IPS-NIHi7 (cell line): ENCODE measurements around the gene EYS.
"Not testable (repeated sequence)": the region's sequence is repeated elsewhere in the genome, so short reads cannot be mapped to it uniquely, and the experiment has no call there.

Experiments
- DNase-seq: peaks from one replicate; pipeline ENCODE4 v3.0.0; 2012; ENCODE audit warnings: mixed read lengths; ENCODE audit errors: extremely low spot score

The EYS gene

DNA sequence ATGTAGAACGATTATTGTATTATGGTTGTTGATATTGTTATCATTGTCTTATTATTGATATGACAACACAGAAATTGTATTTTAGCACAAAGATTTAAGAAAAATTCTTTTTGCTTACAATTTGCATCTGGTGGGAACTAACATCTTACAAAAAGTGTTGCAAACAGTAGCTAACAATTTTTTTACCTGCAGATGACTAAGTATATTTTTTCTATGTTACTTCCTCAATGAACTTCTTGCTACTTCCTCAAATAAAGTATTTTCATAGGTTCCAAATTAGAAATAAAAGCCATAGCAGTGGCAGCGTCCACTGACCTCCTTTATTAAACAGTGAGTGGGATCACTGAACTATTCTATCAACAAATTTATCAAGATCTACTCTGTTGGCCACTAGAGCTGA is 1224.4 kb downstream of the EYS start:
- no peak for DNase-seq

DNA sequence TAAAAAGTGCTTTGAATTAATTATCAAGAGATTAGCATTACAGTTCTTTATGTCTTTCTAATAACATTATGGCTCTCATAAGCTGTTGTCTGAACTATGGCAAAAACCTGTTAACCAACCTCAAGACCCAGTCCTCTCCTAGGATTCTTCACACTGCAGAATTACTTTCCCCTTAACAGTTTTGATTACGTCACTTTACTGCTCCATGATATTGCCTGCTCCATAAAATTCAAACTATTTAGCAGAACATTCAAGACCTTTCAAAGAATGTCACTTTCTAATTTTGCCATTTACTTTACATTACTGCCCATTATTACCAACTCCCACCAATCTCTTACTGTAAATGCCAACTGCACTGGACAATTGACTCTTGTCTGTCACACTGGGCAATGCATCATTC is 1227.9 kb downstream of the EYS start:
- no peak for DNase-seq

DNA sequence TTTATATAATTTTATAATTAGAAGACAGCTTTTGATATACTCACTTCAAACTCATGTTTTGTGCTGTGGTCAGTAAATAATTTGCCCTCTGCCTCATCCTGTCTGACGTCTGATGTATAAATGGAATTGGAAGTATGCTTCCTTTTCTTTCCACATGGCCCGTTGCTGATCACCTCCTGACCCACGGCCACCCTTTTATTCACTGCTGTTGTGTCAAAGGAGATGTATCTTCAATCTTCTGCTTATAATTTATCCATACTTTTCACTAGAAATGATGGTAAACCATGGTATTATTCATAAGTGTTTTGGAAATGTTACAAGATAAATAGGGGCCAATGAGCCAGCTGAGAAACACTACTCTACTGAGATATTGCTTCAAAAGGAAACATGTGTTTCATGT is 1229.6 kb downstream of the EYS start:
- DNase-seq = no peak

DNA sequence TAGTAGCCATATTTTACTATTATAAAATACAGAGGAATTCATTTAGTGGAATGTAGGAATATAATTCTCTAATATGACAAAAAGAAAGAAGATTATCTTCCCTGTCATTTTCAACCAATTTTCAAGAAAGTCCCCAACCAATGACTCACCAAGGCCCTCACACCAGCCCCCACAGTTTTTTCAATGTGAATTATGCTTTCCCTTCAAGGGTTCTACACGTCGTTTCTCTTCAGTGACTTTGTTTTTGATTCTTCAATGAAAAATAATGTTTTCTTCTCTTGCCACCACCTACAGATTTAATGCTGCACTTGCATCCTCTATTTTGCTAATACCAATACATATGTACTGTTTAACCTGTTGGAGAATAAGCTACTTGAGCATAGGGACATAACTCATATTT is 1230.1 kb downstream of the EYS start:
- no peak for DNase-seq

DNA sequence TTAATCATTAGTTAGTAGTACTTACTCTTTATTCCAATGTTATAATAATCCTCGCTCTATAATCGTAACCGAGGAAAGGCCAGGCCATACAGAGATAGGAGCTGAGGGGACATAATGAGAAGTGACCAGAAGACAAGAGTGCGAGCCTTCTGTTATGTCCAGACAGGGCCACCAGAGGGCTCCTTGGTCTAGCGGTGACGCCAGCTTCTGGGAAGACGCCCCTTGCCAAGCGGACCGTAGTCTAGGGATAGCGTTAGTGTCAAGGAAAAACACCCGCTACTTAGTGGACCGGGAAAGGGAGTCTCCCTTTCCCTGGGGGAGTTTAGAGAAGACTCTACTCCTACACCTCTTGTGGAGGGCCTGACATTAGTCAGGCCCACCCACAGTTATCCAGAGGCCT is 1237.6 kb downstream of the EYS start:
- not testable (repeated sequence) for DNase-seq

DNA sequence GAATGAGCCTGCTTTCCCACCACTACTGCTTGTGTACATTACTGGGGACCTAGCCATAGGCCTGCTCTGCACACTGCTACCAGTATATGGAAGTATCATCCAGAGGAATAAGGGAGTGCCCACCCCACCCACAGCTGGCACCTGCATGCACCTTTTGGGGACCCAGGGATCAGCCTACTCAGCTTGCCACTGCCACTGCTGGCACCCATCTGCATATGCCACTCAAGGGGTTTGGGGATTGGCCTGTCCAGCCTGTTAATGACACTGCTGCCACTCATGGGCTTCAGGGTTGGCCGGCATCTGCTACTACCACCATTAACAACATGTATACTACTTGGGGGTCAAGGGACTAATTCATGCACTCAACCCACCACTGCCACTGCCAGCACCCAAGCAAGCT is 1239.4 kb downstream of the EYS start:
- DNase-seq = no peak

DNA sequence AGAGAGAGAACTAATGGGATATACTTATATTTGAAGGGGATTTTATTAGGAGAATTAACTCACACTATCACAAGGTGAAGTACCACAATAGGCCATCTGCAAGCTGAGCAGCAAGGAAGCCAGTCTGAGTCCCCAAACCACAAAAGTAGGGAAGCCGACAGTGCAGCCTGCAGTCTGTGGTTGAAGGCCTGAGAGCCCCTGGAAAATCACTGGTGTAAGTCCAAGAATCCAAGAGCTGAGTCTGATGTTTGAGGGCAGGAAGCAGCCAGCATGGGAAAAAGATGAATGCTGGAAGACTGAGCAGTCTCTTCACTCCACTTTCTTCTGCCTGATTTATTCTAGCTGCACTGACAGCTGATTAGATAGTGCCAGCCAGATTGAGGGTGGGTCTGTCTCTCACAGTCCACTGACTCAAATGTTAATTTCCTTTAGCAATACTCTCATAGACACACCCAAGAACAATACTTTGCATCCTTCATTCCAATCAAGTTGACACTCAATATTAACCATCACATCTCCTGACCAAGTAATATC is 1247.5 kb downstream of the EYS start:
- DNase-seq = no peak

DNA sequence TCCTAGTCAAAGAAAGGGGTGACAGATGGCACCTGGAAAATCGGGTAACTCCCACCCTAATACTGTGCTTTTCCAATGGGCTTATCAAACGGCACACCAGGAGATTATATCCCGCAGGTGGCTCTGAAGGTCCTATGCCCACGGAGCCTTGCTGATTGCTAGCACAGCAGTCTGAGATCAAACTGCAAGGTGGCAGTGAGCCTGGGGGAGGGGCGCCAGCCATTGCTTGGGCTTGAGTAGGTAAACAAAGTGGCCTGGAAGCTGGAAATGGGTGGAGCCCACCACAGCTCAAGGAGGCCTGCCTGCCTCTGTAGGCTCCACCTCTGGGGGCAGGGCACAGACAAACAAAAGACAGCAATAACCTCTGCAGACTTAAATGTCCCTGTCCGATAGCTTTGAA is 1258.9 kb downstream of the EYS start:
- not testable (repeated sequence) for DNase-seq

DNA sequence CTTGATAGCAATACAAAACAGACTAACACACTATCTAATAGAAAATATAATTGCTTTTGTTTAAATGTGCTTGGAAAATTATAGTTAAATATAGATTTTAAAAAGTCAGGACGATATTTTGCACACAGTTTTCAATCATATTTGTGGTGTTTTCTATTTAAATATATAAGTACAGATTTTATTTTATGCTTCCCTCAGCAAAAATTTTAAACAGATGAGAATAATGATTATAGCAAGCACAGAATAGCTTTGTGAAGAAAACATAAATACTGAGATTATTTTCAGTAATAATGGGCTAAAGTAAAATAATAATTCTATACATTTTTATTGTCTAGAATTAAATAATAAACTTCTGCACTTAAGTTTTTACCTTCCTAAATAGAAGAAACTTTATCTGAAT is 1262.0 kb downstream of the EYS start:
- DNase-seq = no peak

DNA sequence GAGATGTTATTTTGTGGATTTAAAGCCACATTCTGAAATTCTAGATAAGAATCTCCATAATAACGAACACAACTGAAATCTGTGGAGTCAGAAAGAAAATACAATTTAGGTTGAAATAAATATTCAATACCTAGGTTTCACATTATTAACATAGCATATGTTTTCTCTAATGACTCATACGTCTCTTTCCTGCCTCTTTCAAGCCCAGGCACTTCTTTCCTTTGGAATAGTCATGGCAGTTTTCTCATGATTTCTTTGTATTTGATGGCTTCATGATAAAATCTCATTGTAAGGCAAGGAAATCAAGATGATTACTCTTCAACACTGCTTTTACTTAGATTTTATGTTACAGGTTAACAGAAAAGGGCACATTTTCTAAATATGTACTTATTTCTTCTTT is 1267.8 kb downstream of the EYS start:
- DNase-seq = no peak

DNA sequence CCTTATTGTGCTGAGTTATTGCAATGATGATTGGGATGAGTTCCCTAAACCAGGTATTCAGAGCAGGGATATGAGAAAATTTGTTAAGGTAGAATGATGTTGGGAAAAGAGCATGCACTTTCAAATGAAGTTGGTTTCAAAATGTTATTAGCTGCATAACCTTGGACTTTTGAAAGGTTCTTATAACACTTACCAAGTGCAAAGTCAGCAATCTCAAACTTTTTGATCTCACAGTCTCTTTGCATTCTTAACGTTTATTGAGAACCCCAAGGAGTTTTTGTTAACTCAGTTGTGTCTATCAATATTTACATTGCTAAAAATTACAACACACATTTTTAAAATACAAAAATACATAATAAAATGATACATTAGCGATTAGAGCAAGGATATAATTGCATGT is 1269.0 kb downstream of the EYS start:
- DNase-seq = no peak

DNA sequence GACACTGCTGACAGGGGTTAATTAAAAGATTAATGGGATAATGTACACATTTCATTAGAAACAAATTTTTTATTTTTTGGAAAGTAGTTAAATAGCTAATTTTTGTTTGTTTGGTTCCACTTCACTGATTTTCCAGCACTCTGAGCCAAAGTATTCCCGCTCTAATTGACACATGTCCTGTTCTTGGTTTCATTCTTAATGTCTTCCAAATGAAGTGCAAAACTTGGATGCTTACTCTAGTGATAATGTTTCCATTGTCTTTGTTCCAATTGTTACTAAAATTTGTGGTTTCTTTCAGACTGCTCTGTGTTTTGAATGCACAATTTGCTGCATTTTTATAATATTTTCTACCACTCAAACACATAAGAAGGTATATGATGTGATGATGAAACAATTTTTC is 1277.1 kb downstream of the EYS start:
- DNase-seq = no peak

DNA sequence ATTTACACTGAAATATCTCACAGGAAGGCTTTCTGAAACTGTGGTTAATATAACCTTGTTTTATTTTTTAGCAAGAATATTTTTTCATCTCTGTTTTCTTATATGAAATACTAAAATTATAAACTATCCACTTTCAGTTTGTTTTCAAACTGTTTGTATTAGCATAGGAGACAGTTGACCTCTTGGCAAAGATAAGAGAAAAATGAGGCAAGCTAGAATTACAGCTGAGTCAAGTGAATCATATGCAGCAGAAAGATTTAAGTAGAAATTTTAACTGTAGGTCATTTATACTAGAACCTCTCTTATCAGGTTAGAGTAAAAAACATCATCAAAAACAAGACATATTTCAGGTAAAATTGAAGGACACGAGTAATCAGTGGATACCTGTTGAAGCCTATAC is 1278.8 kb downstream of the EYS start:
- no peak for DNase-seq

DNA sequence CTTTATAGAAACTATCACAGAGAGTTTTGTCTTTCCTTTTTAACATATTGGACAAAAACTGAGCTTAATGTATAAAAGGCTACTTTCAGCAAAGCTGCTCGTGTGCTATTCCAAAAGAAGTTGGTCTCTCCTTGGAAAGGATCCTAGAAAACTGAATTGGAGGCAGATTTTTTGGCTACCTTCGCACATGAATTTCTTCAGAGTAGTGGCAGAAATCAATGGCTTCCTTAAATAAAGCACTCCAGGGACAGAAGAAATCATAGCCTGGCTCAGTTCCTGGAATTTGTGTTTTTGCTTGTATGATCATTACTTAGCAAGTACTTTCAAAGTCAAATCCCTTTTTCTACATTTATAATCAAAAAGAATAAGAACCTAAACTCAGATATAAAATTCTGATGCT is 1291.1 kb downstream of the EYS start:
- no peak for DNase-seq

DNA sequence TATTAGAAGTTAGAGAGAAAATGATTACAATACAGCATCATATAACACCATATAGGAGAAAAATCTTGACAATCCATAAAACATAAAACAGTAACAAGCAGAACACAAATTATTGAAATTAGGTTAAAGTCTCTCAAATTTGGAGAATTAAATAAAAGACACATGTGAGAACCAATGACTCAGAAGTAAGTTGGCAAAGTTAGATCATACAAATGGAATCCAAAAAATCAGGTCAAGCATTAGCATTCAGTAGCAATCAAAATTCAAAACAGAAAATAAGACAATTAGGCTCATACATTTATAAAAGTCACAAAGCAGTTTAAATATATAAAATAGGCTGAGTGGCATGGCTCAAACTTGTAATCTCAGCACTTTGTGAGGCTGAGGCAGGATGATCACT is 1295.8 kb downstream of the EYS start:
- no peak for DNase-seq

DNA sequence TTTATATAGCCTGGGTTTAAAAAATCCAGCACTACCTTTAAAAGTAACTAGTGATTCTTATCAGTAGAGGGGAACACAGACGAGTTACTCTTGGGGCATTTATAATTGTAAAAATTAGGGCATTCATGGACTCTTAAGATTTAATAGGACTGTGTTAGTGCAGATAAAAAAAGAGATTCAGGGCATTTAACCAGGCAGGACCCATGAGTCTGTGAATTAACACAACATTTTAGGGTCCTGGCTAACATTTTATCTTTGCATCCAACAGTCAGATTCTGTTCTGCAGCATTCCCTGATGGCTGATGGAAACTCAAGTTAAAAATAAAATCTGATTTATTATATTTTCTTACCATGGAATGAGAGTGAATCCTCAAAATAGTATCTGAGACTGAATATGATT is 1297.1 kb downstream of the EYS start:
- no peak for DNase-seq

DNA sequence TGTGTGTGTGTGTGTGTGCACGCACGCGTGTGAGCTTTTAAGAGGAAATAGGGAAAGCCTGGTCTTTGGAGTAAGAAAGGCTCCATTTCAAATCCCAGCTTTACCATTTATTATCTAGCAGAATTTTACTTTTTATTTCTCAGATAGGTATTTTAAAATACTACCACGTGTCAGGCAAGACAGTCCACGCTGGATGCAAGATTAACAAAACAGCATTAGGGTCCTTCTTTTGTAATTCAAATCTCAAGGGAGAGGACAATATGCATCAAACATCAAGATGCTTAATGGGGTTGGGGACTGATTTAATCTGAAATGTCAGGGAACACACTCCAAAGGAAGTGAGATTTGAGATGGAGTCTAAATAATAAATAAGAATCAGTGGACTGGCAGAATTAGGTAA is 1302.6 kb downstream of the EYS start:
- no peak for DNase-seq

DNA sequence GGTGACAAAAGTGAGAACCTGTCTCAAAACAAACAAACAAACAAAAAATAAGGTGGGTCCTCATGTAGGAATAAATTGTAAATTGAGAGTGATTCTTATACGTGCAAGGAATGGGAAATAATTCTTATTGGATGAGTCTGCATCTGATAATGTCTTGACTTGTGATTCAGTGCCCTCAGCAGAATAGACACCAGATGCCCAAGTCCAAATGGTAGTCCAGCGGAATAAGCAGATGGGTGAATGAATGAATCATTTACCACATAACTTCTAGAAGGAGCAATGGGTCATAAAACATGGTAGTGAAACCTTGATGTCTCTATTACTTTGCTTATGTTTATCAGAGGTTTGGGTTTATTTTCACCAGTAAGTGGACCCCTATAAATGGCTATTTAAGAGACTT is 1323.7 kb downstream of the EYS start:
- no peak for DNase-seq

DNA sequence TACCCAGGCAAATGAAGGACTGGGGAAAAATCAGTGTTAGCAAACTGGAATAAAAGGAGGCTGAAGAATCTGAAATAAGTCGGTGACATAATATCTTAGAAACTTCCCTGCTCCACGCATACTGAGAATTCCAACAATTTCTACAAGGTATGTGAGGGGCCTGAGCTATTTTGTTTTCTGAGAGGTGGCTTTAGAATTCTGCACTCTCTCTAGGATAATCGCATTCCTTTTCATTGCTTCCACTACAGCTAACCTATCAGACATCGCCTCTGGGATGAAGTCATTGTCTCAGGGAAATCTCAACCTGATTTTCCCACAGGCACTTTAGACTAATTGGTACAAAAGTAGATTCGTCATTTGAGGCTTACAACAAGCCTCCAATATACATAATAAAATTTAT is 1330.6 kb downstream of the EYS start:
- DNase-seq = peak; percentile 14

DNA sequence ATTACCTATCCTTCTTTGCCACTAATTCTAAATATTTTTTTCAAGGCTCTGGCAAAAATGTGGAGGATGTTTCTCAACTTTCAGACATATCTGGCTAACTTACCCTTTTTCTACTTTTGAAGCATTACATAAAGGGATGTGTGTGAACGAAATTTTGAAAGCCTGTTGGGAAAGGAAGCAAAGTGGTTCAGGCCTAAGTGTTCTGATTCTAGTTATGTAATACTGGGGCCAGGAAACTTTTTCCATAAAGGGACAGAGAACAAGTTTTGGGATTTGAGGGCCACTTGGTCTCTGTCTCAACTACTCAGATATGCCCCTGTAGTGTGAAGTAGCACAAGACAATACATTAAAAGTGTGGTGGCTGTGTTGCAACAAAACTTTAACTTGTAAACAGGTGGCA is 1349.6 kb downstream of the EYS start:
- no peak for DNase-seq

DNA sequence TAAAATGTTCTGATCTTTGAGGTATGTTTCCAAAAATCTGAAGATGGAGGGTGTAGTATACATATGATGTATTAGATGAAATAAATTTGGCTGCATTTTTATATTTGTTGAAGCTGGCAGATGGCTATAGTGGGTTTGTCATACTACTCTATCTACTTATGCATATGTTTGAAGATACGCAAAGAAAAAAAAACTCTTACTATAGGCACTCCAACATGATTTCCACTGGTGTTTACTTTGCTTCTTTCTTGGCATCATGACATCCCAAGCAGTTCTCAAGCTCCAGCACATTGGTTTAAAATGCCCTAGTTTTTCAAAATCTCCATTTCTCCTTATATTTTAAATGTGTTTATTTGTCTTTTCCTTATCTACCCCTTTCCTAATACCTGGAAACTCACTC is 1359.6 kb downstream of the EYS start:
- no peak for DNase-seq

DNA sequence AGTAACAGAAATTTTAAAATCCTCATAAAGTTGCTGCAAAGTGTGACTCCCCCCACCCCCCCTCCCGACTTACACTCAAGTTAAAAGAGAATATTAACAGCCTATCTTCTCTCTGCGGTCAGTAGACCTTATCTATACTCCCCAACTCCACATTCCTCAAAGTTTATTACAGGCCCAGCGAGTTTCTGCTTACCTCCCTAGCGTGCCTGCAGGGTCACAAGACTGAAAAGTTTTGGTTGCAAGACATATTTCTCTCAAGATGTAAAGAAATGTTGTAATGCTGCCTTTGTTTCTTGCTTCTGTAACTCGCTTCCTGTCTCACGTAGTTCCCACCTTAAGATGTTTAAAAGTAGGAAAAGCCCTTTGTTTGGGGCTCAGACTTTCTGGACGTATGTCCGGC is 1371.8 kb downstream of the EYS start:
- no peak for DNase-seq

DNA sequence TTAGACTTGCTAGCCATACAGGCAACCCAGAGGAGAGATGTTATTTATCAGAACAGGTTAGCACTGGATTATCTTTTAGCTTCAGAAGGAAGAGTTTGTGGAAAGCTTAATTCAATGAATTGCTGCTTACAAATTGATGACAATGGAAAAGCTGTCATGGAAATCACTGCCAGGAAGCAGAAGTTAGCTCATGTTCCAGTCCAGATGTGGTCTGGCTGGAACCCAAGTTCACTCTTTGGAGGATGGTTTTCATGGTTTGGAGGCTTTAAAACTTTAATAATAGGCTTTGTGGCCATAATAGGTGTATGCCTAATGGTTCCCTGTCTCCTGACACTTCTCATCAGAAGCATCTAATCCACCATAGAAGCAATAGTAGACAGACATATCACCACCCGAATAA is 1372.4 kb downstream of the EYS start:
- DNase-seq = no peak

DNA sequence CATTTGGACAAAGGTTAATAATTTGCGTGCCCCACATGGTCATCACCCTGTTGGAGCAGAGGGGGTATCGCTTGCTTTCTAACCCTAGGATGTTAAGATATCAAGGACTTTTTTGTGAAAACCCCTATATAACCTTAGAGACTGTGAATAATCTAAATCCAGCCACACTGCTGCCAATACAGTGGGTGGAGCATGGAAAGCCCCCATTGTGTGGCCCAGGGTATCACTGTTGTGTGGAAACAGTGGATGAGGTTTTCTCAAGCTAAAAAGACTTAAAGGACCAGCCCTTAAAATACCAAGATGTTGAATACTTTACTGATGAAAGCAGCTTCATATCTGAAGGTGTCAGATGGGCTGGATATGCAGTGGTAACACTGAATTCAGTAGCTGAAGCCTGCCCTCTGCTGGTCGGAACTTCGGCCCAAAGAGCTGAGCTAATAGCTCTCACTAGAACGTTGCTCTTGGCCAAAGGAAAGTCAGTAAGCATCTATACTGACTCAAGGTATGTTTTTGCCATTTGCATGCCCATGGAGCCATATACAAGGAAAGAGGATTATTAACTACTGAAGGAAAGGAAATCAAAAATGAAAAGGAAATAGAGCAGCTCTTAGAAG is 1376.2 kb downstream of the EYS start:
- DNase-seq = peak; percentile 10
